ENCODE data around the gene PTBP2. TPM values are rescaled to one million over a fixed set of nuclear protein-coding genes. Genes with fewer than 3 reads are reported as not detected.

Gene PTBP2
- total and polyA plus RNA-seq, 4 donors: 2.5 to 14.6 (median 9.0) TPM

DNA sequence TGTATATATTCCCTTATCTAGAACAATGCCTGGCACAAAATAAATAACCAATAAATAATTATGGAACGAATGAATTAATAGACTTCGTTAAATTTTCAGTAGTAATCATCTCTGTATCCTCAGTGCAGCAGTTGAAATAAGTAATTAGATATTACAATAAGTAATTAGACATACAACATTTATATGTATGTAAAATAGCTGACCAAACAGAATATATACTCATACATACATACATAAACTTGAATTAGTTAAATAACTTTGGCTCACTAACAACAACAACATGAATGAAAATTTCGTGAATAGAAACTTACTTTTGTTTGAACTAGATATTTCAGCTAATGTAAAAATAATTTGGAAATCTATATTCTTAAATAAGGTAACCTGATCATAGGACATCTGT lies 14.6 kb upstream of the PTBP2 start:
- 92% methylated on average over 3 of the region's 3 CpGs for WGBS

DNA sequence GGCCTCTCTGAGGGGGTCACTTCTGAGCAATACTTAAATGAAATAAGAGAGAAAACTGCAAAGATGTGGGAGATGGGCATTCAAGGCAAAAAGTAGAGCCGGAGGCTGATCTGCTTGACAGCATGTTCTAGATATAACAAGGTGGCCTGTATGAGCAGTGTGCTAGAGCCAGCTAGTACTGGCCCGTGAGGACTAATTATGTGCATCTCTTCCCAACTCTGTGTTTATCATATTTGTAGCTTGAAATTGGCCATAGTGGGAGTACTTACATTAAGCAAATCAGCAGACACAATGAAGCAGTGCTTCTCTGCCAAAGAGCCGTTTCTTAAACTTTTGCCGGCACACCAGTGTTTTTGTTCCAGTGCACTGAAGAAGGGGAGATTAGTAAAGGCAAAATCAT lies 13.1 kb upstream of the PTBP2 start:
- H3K9ac ChIP-seq (ENCODE audit: low read depth in 1 of 2, low read length in 2 of 2): no peak overlapping the region
- H3K27me3 ChIP-seq (ENCODE audit: control insufficient read depth in 4 of 4, insufficient read depth in 4 of 4, low read length in 3 of 4): no peaks in the 10 kb centered on the region
- no peak overlapping the region for H3K27ac ChIP-seq (ENCODE audit: low read depth in 1 of 2, low read length in 2 of 2)
- DNase-seq (ENCODE audit: low spot score): no peak
- no peaks in the 10 kb centered on the region for H3K9me3 ChIP-seq (ENCODE audit: control insufficient read depth in 4 of 4, low read length in 3 of 4)
- 91% methylated on average over 4 of the region's 4 CpGs for WGBS
- no peak overlapping the region for H3K4me3 ChIP-seq (ENCODE audit: low read depth in 1 of 3, low read length in 3 of 3)
- no peaks in the 10 kb centered on the region for H3K36me3 ChIP-seq (ENCODE audit: control insufficient read depth in 4 of 4, insufficient read depth in 3 of 4, low read depth in 1 of 4, low read length in 3 of 4)
- no peaks in the 10 kb centered on the region for H3K4me1 ChIP-seq (ENCODE audit: control insufficient read depth in 4 of 4, insufficient read depth in 4 of 4, low read length in 3 of 4)
- TF ChIP-seq, protein P1, sequence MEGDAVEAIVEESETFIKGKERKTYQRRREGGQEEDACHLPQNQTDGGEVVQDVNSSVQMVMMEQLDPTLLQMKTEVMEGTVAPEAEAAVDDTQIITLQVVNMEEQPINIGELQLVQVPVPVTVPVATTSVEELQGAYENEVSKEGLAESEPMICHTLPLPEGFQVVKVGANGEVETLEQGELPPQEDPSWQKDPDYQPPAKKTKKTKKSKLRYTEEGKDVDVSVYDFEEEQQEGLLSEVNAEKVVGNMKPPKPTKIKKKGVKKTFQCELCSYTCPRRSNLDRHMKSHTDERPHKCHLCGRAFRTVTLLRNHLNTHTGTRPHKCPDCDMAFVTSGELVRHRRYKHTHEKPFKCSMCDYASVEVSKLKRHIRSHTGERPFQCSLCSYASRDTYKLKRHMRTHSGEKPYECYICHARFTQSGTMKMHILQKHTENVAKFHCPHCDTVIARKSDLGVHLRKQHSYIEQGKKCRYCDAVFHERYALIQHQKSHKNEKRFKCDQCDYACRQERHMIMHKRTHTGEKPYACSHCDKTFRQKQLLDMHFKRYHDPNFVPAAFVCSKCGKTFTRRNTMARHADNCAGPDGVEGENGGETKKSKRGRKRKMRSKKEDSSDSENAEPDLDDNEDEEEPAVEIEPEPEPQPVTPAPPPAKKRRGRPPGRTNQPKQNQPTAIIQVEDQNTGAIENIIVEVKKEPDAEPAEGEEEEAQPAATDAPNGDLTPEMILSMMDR (IDR thresholded peaks at IDR 0.05; ENCODE audit: low read depth, low read length, missing input control): no peak
- TF ChIP-seq NR2F2 (IDR thresholded peaks at IDR 0.05): no peak
- no peak for TF ChIP-seq RAD21 (IDR thresholded peaks at IDR 0.05)
- no peak for TF ChIP-seq HNF4G (IDR thresholded peaks at IDR 0.05)
- no peak for TF ChIP-seq HNF4A (conservative IDR thresholded peaks at IDR 0.05)
- no peak for TF ChIP-seq RXRA (IDR thresholded peaks at IDR 0.05)
- TF ChIP-seq EGR1 (IDR thresholded peaks at IDR 0.05; ENCODE audit: low read depth in 2 of 2): no peak
- TF ChIP-seq SP1 (IDR thresholded peaks at IDR 0.05): no peak
- no peak for TF ChIP-seq FOXA2 (IDR thresholded peaks at IDR 0.05)
- no peak for TF ChIP-seq JUND (IDR thresholded peaks at IDR 0.05)
- no peak for TF ChIP-seq TAF1 (conservative IDR thresholded peaks at IDR 0.05)
- TF ChIP-seq, protein P2, sequence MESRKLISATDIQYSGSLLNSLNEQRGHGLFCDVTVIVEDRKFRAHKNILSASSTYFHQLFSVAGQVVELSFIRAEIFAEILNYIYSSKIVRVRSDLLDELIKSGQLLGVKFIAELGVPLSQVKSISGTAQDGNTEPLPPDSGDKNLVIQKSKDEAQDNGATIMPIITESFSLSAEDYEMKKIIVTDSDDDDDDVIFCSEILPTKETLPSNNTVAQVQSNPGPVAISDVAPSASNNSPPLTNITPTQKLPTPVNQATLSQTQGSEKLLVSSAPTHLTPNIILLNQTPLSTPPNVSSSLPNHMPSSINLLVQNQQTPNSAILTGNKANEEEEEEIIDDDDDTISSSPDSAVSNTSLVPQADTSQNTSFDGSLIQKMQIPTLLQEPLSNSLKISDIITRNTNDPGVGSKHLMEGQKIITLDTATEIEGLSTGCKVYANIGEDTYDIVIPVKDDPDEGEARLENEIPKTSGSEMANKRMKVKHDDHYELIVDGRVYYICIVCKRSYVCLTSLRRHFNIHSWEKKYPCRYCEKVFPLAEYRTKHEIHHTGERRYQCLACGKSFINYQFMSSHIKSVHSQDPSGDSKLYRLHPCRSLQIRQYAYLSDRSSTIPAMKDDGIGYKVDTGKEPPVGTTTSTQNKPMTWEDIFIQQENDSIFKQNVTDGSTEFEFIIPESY (IDR thresholded peaks at IDR 0.05): no peak
- TF ChIP-seq, protein P3, sequence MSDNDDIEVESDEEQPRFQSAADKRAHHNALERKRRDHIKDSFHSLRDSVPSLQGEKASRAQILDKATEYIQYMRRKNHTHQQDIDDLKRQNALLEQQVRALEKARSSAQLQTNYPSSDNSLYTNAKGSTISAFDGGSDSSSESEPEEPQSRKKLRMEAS (IDR thresholded peaks at IDR 0.05): no peak
- no peak for TF ChIP-seq YY1 (IDR thresholded peaks at IDR 0.05)
- TF ChIP-seq, protein P4, sequence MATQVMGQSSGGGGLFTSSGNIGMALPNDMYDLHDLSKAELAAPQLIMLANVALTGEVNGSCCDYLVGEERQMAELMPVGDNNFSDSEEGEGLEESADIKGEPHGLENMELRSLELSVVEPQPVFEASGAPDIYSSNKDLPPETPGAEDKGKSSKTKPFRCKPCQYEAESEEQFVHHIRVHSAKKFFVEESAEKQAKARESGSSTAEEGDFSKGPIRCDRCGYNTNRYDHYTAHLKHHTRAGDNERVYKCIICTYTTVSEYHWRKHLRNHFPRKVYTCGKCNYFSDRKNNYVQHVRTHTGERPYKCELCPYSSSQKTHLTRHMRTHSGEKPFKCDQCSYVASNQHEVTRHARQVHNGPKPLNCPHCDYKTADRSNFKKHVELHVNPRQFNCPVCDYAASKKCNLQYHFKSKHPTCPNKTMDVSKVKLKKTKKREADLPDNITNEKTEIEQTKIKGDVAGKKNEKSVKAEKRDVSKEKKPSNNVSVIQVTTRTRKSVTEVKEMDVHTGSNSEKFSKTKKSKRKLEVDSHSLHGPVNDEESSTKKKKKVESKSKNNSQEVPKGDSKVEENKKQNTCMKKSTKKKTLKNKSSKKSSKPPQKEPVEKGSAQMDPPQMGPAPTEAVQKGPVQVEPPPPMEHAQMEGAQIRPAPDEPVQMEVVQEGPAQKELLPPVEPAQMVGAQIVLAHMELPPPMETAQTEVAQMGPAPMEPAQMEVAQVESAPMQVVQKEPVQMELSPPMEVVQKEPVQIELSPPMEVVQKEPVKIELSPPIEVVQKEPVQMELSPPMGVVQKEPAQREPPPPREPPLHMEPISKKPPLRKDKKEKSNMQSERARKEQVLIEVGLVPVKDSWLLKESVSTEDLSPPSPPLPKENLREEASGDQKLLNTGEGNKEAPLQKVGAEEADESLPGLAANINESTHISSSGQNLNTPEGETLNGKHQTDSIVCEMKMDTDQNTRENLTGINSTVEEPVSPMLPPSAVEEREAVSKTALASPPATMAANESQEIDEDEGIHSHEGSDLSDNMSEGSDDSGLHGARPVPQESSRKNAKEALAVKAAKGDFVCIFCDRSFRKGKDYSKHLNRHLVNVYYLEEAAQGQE (IDR thresholded peaks at IDR 0.05): no peak
- no peak for TF ChIP-seq GABPA (IDR thresholded peaks at IDR 0.05 in 1 of 2, conservative IDR thresholded peaks at IDR 0.05 in 1 of 2)

More for the DNA sequence above, 14.6 kb upstream of the PTBP2 start:
- Histone ChIP-seq H3K4me1 (ENCODE audit: control insufficient read depth in 4 of 4, insufficient read depth in 4 of 4, low read length in 3 of 4) (no peaks in the 10 kb centered on the region), H3K4me3 (ENCODE audit: low read depth in 1 of 3, low read length in 3 of 3) (no peak overlapping the region), H3K27me3 (ENCODE audit: control insufficient read depth in 4 of 4, insufficient read depth in 4 of 4, low read length in 3 of 4) (no peaks in the 10 kb centered on the region), H3K27ac (ENCODE audit: low read depth in 1 of 2, low read length in 2 of 2) (no peak overlapping the region), H3K9ac (ENCODE audit: low read depth in 1 of 2, low read length in 2 of 2) (no peak overlapping the region), H3K36me3 (ENCODE audit: control insufficient read depth in 4 of 4, insufficient read depth in 3 of 4, low read depth in 1 of 4, low read length in 3 of 4) (no peaks in the 10 kb centered on the region), H3K9me3 (ENCODE audit: control insufficient read depth in 4 of 4, low read length in 3 of 4) (no peaks in the 10 kb centered on the region)
- TF ChIP-seq EGR1 (IDR thresholded peaks at IDR 0.05; ENCODE audit: low read depth in 2 of 2) (no peak), YY1 (IDR thresholded peaks at IDR 0.05) (no peak), HNF4G (IDR thresholded peaks at IDR 0.05) (no peak), JUND (IDR thresholded peaks at IDR 0.05) (no peak), FOXA1 (IDR thresholded peaks at IDR 0.05) (no peak), TAF1 (conservative IDR thresholded peaks at IDR 0.05) (no peak), RAD21 (IDR thresholded peaks at IDR 0.05) (no peak), FOXA2 (IDR thresholded peaks at IDR 0.05) (no peak), NR2F2 (IDR thresholded peaks at IDR 0.05) (no peak), HNF4A (conservative IDR thresholded peaks at IDR 0.05) (no peak), SP1 (IDR thresholded peaks at IDR 0.05) (no peak)
- TF ChIP-seq, protein P5, sequence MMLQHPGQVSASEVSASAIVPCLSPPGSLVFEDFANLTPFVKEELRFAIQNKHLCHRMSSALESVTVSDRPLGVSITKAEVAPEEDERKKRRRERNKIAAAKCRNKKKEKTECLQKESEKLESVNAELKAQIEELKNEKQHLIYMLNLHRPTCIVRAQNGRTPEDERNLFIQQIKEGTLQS (IDR thresholded peaks at IDR 0.05): no peak
- TF ChIP-seq, protein P3 (IDR thresholded peaks at IDR 0.05): no peak
- TF ChIP-seq, protein P4 (IDR thresholded peaks at IDR 0.05): no peak
- DNase-seq (ENCODE audit: low spot score): no peak

All from liver (tissue), 9 donors.